Measurements from ENCODE around the gene PAX2. TPM values are rescaled to one million over a fixed set of nuclear protein-coding genes. Genes with fewer than 3 reads are reported as not detected.

The PAX2 gene
- total RNA-seq, 1 donor from 2014 or later = not detected

GRCh38 chr10:100829933-100830727 is 84.7 kb downstream of the PAX2 start:
- TF ChIP-seq, protein P1, sequence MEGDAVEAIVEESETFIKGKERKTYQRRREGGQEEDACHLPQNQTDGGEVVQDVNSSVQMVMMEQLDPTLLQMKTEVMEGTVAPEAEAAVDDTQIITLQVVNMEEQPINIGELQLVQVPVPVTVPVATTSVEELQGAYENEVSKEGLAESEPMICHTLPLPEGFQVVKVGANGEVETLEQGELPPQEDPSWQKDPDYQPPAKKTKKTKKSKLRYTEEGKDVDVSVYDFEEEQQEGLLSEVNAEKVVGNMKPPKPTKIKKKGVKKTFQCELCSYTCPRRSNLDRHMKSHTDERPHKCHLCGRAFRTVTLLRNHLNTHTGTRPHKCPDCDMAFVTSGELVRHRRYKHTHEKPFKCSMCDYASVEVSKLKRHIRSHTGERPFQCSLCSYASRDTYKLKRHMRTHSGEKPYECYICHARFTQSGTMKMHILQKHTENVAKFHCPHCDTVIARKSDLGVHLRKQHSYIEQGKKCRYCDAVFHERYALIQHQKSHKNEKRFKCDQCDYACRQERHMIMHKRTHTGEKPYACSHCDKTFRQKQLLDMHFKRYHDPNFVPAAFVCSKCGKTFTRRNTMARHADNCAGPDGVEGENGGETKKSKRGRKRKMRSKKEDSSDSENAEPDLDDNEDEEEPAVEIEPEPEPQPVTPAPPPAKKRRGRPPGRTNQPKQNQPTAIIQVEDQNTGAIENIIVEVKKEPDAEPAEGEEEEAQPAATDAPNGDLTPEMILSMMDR (IDR thresholded peaks at IDR 0.05) = no peak
- Histone ChIP-seq H3K36me3 (no peaks in the 10 kb centered on the region), H3K9me3 (no peaks in the 10 kb centered on the region), H3K27me3 (peaks cover 88% of the 10 kb centered on the region), H3K4me3 (no peak overlapping the region), H3K4me1 (peaks cover 19% of the 10 kb centered on the region), H3K27ac (no peak overlapping the region)
- no peak for ATAC-seq
- no peak for DNase-seq
- intact Hi-C loops (cut with DNase I) = no loop called here

DNA sequence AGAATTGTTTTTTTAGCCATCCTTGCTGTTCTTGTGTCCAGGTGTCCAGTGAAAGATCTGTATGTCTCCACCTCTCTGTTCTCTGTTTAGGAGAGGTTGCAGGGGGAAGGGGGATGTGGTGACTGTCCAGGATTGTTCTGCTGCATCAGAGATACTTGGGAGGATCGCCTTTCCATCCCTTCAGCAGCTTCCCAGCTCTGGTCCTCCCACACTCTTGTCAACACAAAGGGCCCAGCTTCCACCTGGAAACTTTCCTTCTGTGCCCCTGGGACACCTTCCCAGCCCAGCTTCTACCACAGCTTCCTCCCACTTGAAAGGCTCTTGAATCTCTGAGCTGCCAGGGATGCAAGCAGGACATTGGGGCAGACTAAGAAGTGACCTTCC is 85.3 kb downstream of the PAX2 start:
- intact Hi-C loops (cut with DNase I) = no loop called here
- H3K36me3 ChIP-seq = no peaks in the 10 kb centered on the region
- H3K27ac ChIP-seq = no peak overlapping the region
- H3K4me1 ChIP-seq = peaks cover 19% of the 10 kb centered on the region
- H3K27me3 ChIP-seq = peaks cover 88% of the 10 kb centered on the region
- no peak for ATAC-seq
- TF ChIP-seq, protein P1 (IDR thresholded peaks at IDR 0.05) = no peak
- H3K9me3 ChIP-seq = no peaks in the 10 kb centered on the region
- no peak for DNase-seq
- H3K4me3 ChIP-seq = no peak overlapping the region

DNA sequence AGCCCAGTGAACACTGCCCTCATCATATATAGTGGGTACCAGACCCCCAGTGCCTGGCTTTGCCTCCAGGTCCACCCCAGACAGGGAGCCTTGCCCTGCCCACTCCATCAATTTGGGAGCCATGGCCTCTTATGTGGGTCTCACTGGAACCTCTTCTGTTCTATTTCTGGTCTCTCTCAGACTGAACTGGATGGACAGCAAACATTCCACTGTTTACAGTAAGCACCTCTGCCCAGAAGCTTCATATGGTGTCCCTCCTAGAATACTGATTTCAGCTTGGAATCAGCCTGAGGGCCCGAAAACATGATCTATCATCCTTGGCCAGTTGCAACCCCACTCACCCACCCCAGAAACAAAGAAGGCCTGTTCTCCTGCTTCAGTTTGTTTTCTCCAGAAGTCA is 86.4 kb downstream of the PAX2 start:
- DNase-seq (no peak), ATAC-seq (no peak)
- Histone ChIP-seq H3K4me1 (peaks cover 13% of the 10 kb centered on the region), H3K27me3 (peaks cover 87% of the 10 kb centered on the region), H3K36me3 (no peaks in the 10 kb centered on the region), H3K9me3 (no peaks in the 10 kb centered on the region), H3K4me3 (no peak overlapping the region), H3K27ac (no peak overlapping the region)
- intact Hi-C loops (cut with DNase I) = no loop called here
- TF ChIP-seq, protein P1 (IDR thresholded peaks at IDR 0.05) = no peak

DNA sequence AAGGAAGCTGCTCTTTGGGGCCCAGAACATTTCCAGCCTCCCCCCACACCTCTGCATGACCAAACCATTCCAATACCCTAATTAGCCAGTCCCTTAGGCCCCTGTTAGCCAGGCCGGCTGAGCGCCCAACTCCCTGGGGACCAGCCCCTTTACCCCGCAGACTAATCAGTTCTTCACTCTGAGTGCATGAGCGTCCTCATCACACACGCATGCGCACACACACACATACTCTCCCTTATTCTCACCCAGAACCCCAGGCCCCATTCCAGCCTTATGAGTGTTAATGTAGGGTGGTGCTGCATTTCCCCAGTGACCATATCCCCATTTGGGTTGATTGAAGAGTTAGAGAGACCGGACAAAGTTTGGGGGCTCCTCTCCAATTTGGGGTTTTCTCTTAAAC is 90.4 kb downstream of the PAX2 start:
- Histone ChIP-seq H3K9me3 (no peaks in the 10 kb centered on the region), H3K27me3 (peaks cover 65% of the 10 kb centered on the region), H3K36me3 (no peaks in the 10 kb centered on the region), H3K4me3 (no peak overlapping the region), H3K4me1 (no peaks in the 10 kb centered on the region), H3K27ac (no peak overlapping the region)
- intact Hi-C loops (cut with DNase I) = no loop called here
- DNase-seq = no peak
- TF ChIP-seq, protein P1 (IDR thresholded peaks at IDR 0.05) = no peak
- ATAC-seq = no peak

- Histone ChIP-seq H3K27ac (no peak overlapping the region), H3K27me3 (peaks cover 54% of the 10 kb centered on the region), H3K9me3 (no peaks in the 10 kb centered on the region), H3K4me3 (no peak overlapping the region), H3K4me1 (no peaks in the 10 kb centered on the region), H3K36me3 (no peaks in the 10 kb centered on the region)
- ATAC-seq = no peak
- TF ChIP-seq, protein P1 (IDR thresholded peaks at IDR 0.05) = no peak
- intact Hi-C loops (cut with DNase I) = no loop called here
- DNase-seq = no peak
Observed at GRCh38 chr10:100836891-100837290, 91.5 kb downstream of the PAX2 start.
